Osteocyte (in vitro differentiated cells): ENCODE data around the gene PIP4K2A. TPM values are rescaled to one million over a fixed set of nuclear protein-coding genes. Genes with fewer than 3 reads are reported as not detected.

Source experiments
- DNase-seq: peaks from one replicate; pipeline ENCODE4 v3.0.0; 2021; ENCODE audit warnings: mixed read lengths; ENCODE audit not compliant: unreplicated experiment; ENCODE audit errors: extremely low spot score
- H3K27ac Mint-ChIP-seq: one replicate; pipeline ENCODE4 v1.8.0; 2021; ENCODE audit warnings: mild to moderate bottlenecking, mixed read lengths; ENCODE audit not compliant: unreplicated experiment
- H3K27me3 Mint-ChIP-seq: one replicate; pipeline ENCODE4 v1.8.0; 2021; ENCODE audit warnings: mixed read lengths; ENCODE audit not compliant: unreplicated experiment
- H3K36me3 Mint-ChIP-seq: one replicate; pipeline ENCODE4 v1.8.0; 2021; ENCODE audit warnings: mixed read lengths; ENCODE audit not compliant: unreplicated experiment
- H3K4me1 Mint-ChIP-seq: one replicate; pipeline ENCODE4 v1.8.0; 2021; ENCODE audit warnings: mixed read lengths; ENCODE audit not compliant: unreplicated experiment
- H3K4me3 Mint-ChIP-seq: one replicate; pipeline ENCODE4 v1.8.0; 2021; ENCODE audit warnings: mild to moderate bottlenecking, moderate library complexity, mixed read lengths; ENCODE audit not compliant: unreplicated experiment
- H3K9me3 Mint-ChIP-seq: one replicate; pipeline ENCODE4 v1.8.0; 2021; ENCODE audit warnings: mixed read lengths; ENCODE audit not compliant: unreplicated experiment
- total RNA-seq: library from RNA; stranded (reverse); gene quantifications from 2 replicates; pipeline ENCODE4 v1.2.1, GENCODE V29; 2021
- TF ChIP-seq, protein P1 (sequence below): fragments of 200-600 bp; sonication (generic); IDR thresholded peaks from 2 replicates; pipeline ENCODE4 v1.5.0; 2021; ENCODE audit warnings: antibody characterized with exemption, mild to moderate bottlenecking, moderate library complexity

PIP4K2A gene
- total RNA-seq, 1 donor from 2014 or later: 41.1 TPM

DNA sequence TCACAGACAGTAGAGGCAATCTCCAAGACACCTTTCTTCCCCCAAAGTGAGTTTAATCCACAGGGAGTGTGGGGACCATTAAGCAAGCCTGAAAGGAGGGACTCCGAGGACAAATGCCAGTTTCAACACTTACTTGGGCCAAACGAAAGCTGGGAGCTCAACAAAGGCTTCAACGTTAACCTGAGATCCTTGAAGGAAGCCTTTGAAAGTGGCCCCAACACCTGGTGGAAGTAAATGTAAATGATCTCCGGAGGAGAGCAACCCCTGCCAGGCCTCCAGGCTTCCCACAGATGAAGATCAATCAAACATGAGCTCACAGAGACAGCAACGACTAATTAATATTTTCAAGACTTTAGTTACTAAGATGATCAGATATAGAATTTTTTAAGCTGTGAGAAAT, 103.8 kb downstream of the PIP4K2A start:
- no peaks in the 10 kb centered on the region for H3K9me3 Mint-ChIP-seq
- H3K27me3 Mint-ChIP-seq: no peaks in the 10 kb centered on the region
- TF ChIP-seq, protein P1, sequence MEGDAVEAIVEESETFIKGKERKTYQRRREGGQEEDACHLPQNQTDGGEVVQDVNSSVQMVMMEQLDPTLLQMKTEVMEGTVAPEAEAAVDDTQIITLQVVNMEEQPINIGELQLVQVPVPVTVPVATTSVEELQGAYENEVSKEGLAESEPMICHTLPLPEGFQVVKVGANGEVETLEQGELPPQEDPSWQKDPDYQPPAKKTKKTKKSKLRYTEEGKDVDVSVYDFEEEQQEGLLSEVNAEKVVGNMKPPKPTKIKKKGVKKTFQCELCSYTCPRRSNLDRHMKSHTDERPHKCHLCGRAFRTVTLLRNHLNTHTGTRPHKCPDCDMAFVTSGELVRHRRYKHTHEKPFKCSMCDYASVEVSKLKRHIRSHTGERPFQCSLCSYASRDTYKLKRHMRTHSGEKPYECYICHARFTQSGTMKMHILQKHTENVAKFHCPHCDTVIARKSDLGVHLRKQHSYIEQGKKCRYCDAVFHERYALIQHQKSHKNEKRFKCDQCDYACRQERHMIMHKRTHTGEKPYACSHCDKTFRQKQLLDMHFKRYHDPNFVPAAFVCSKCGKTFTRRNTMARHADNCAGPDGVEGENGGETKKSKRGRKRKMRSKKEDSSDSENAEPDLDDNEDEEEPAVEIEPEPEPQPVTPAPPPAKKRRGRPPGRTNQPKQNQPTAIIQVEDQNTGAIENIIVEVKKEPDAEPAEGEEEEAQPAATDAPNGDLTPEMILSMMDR: no peak
- H3K27ac Mint-ChIP-seq: no peak overlapping the region
- peaks cover 35% of the 10 kb centered on the region for H3K36me3 Mint-ChIP-seq
- no peak overlapping the region for H3K4me3 Mint-ChIP-seq
- no peak for DNase-seq
- peaks cover 18% of the 10 kb centered on the region for H3K4me1 Mint-ChIP-seq

- Mint-ChIP-seq H3K27ac (no peak overlapping the region), H3K27me3 (no peaks in the 10 kb centered on the region), H3K36me3 (peaks cover 35% of the 10 kb centered on the region), H3K9me3 (no peaks in the 10 kb centered on the region), H3K4me3 (no peak overlapping the region), H3K4me1 (peaks cover 20% of the 10 kb centered on the region)
- DNase-seq: no peak
- TF ChIP-seq, protein P1: no peak
Observed at GRCh38 chr10:22609719-22610465, 104.5 kb downstream of the PIP4K2A start.

GRCh38 chr10:22609251-22609650, 105.1 kb downstream of the PIP4K2A start:
- DNase-seq: no peak
- Mint-ChIP-seq H3K4me3 (no peak overlapping the region), H3K36me3 (peaks cover 33% of the 10 kb centered on the region), H3K27ac (no peak overlapping the region), H3K4me1 (peaks cover 26% of the 10 kb centered on the region), H3K9me3 (no peaks in the 10 kb centered on the region), H3K27me3 (no peaks in the 10 kb centered on the region)
- TF ChIP-seq, protein P1: no peak

DNA sequence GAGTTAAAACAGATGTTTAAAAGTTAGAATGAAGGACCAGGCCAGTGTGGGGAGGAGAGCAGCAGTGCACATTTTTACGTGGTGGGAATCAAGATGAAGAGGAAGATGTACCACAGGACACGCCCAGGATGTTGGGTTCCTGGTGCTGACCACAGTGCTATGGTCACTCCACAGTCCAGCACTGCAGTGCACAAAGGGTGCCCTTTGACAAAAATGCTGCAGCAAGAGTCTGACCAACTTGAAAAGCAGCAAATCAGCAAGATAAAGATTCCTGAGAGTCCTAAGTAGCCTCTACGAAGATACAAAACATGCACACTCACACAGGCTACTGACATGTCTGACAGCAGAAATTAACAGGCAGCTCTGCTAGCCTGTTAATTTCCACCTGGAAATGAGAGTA, 107.1 kb downstream of the PIP4K2A start:
- Mint-ChIP-seq H3K4me3 (no peak overlapping the region), H3K4me1 (peaks cover 31% of the 10 kb centered on the region), H3K36me3 (peaks cover 29% of the 10 kb centered on the region), H3K27me3 (no peaks in the 10 kb centered on the region), H3K9me3 (no peaks in the 10 kb centered on the region), H3K27ac (no peak overlapping the region)
- no peak for DNase-seq
- TF ChIP-seq, protein P1: no peak

- Mint-ChIP-seq H3K4me1 (peaks cover 31% of the 10 kb centered on the region), H3K9me3 (no peaks in the 10 kb centered on the region), H3K27ac (peak overlapping the region; percentile 71), H3K4me3 (no peak overlapping the region), H3K36me3 (peaks cover 33% of the 10 kb centered on the region), H3K27me3 (no peaks in the 10 kb centered on the region)
- TF ChIP-seq, protein P1: no peak
- no peak for DNase-seq
Observed at GRCh38 chr10:22606164-22606614, 108.2 kb downstream of the PIP4K2A start.
